Motor neuron (in vitro differentiated cells): ENCODE measurements around the gene CDKN2B. TPM values are rescaled to one million over a fixed set of nuclear protein-coding genes. Genes with fewer than 3 reads are reported as not detected.

Experiments
- ATAC-seq, 8 experiments: fragments of 200-7000 bp; cut with Tn5 transposase; replicated peaks in 6 of 8; 2 replicates each; pipeline ENCODE4 v1.8.0; 2021; ENCODE audit warnings: mild to moderate bottlenecking in 8 of 8, moderate library complexity in 8 of 8
- H3K27ac ChIP-seq, 2 donors: fragments of 250-450 bp; sonication (Bioruptor Pico); 2 replicates each; pipeline ENCODE4 v1.9.0; 2021; ENCODE audit warnings: antibody characterized with exemption in 2 of 2, mild to moderate bottlenecking in 2 of 2, moderate library complexity in 1 of 2
- H3K4me1 ChIP-seq, 2 donors: fragments of 250-450 bp; sonication (Bioruptor Pico); replicated peaks in 1 of 2; 2 replicates each; pipeline ENCODE4 v1.6.1; 2021; ENCODE audit warnings: antibody characterized with exemption in 2 of 2, mild to moderate bottlenecking in 2 of 2, moderate library complexity in 1 of 2
- H3K4me3 ChIP-seq, 5 donors: fragments of 250-450 bp; sonication (Bioruptor Pico); 2 replicates each; pipeline ENCODE4 v1.9.0; 2021; ENCODE audit warnings: antibody characterized with exemption in 5 of 5, mild to moderate bottlenecking in 5 of 5, moderate library complexity in 4 of 5
- WGBS, 10 experiments: fragments of 450-650 bp; shearing (Covaris generic); methylation state at CpG; one replicate each; pipeline ENCODE4 v1.0.0; 2022; 5-methylcytosine and 5-hydroxymethylcytosine counted together
- in situ Hi-C, 9 experiments: fragments of 400-800 bp; cut with MboI; loops; one replicate each; pipeline ENCODE4 v1.15.0; 2021; ENCODE audit warnings: low sequenced_read_pairs in 9 of 9, low pct_unique_long_range_greater_than_20kb in 2 of 9; ENCODE audit not compliant: unreplicated experiment in 9 of 9
- total RNA-seq, 8 experiments: library from RNA; unstranded; fragments of 300-600 nt; gene quantifications; 2 replicates each; pipeline versions ENCODE4 v1.2.3 to v1.2.4, GENCODE V29; 2022

Gene CDKN2B
- total RNA-seq, 8 experiments from 2014 or later, result 3.0 to 45.3 (median 7.5) TPM

GRCh38 chr9:22044583-22044982 lies 35.5 kb upstream of the CDKN2B start:
- ATAC-seq, result no peak
- H3K4me1 ChIP-seq, result no peaks in the 10 kb centered on the region
- no peak overlapping the region for H3K27ac ChIP-seq
- in situ Hi-C loops, result loop anchor here in 1 of 9 experiments (25.0 kb wide), 1 partner anchor 193 kb away; no protein-coding TSS in a partner anchor
- H3K4me3 ChIP-seq, result no peak overlapping the region

GRCh38 chr9:22043928-22044327 lies 34.8 kb upstream of the CDKN2B start:
- in situ Hi-C loops, result loop anchor here in 1 of 9 experiments (25.0 kb wide), 1 partner anchor 193 kb away; no protein-coding TSS in a partner anchor
- 0 to 67% (median 57%) methylated on average over 1 to 3 of the region's 3 CpGs; no CpG with 5 or more reads in 1 of the 10 experiments for WGBS, 10 experiments
- ATAC-seq, result no peak
- H3K27ac ChIP-seq, result no peak overlapping the region
- no peaks in the 10 kb centered on the region for H3K4me1 ChIP-seq
- no peak overlapping the region for H3K4me3 ChIP-seq

- in situ Hi-C loops, result loop anchor here in 1 of 9 experiments (25.0 kb wide), 1 partner anchor 196 kb away; no protein-coding TSS in a partner anchor
- Histone ChIP-seq H3K27ac (no peak overlapping the region), H3K4me1 (no peaks in the 10 kb centered on the region), H3K4me3 (no peak overlapping the region)
- ATAC-seq, result peak in 2 of 8 experiments; percentile 9
- 0 to 100% (median 76%) methylated on average over 1 of the region's 1 CpG; no CpG with 5 or more reads in 2 of the 10 experiments for WGBS, 10 experiments
Observed at GRCh38 chr9:22041775-22042174, 32.7 kb upstream of the CDKN2B start.

GRCh38 chr9:22041344-22041743 lies 32.2 kb upstream of the CDKN2B start:
- no peaks in the 10 kb centered on the region for H3K4me1 ChIP-seq
- in situ Hi-C loops, result loop anchor here in 1 of 9 experiments (25.0 kb wide), 1 partner anchor 196 kb away; no protein-coding TSS in a partner anchor
- 69 to 100% (median 100%) methylated on average over 1 of the region's 1 CpG; no CpG with 5 or more reads in 2 of the 10 experiments for WGBS, 10 experiments

GRCh38 chr9:22040760-22041159 lies 31.7 kb upstream of the CDKN2B start:
- H3K4me1 ChIP-seq, result no peaks in the 10 kb centered on the region
- peak in 2 of 8 experiments; percentile 93 to 96 for ATAC-seq
- WGBS, 10 experiments, result 0 to 100% (median 75%) methylated on average over 1 of the region's 1 CpG; no CpG with 5 or more reads in 3 of the 10 experiments
- no peak overlapping the region for H3K4me3 ChIP-seq
- in situ Hi-C loops, result loop anchor here in 1 of 9 experiments (25.0 kb wide), 1 partner anchor 197 kb away; no protein-coding TSS in a partner anchor
- H3K27ac ChIP-seq, result no peak overlapping the region

More at GRCh38 chr9:22041344-22041743, 32.2 kb upstream of the CDKN2B start:
- Histone ChIP-seq H3K27ac (no peak overlapping the region), H3K4me3 (no peak overlapping the region)
- no peak for ATAC-seq

- Histone ChIP-seq H3K4me1 (no peaks in the 10 kb centered on the region), H3K27ac (no peak overlapping the region), H3K4me3 (no peak overlapping the region)
- ATAC-seq, result no peak
- in situ Hi-C loops, result loop anchor here in 1 of 9 experiments (25.0 kb wide), 1 partner anchor 198 kb away; no protein-coding TSS in a partner anchor
- WGBS, 10 experiments, result 57 to 100% (median 89%) methylated on average over 1 to 3 of the region's 3 CpGs; no CpG with 5 or more reads in 2 of the 10 experiments
Observed at GRCh38 chr9:22039258-22039657, 30.2 kb upstream of the CDKN2B start.

- in situ Hi-C loops, result loop anchor here in 1 of 9 experiments (25.0 kb wide), 1 partner anchor 199 kb away; no protein-coding TSS in a partner anchor
- WGBS, 10 experiments, result 0 to 83% (median 37%) methylated on average over 2 of the region's 2 CpGs
- peak in 1 of 8 experiments; percentile 11 for ATAC-seq
Observed at GRCh38 chr9:22037954-22038690, 29.0 kb upstream of the CDKN2B start.

GRCh38 chr9:22036866-22037626 lies 27.9 kb upstream of the CDKN2B start:
- no peak for ATAC-seq
- H3K4me3 ChIP-seq, result no peak overlapping the region
- no peaks in the 10 kb centered on the region for H3K4me1 ChIP-seq
- WGBS, 10 experiments, result 67 to 100% (median 92%) methylated on average over 2 to 4 of the region's 4 CpGs; no CpG with 5 or more reads in 2 of the 10 experiments
- in situ Hi-C loops, result loop anchor here in 1 of 9 experiments (25.0 kb wide), 1 partner anchor 200 kb away; no protein-coding TSS in a partner anchor
- no peak overlapping the region for H3K27ac ChIP-seq

More at GRCh38 chr9:22037954-22038690, 29.0 kb upstream of the CDKN2B start:
- H3K27ac ChIP-seq, result no peak overlapping the region
- H3K4me1 ChIP-seq, result no peaks in the 10 kb centered on the region
- H3K4me3 ChIP-seq, result no peak overlapping the region

GRCh38 chr9:22035591-22036011 lies 26.5 kb upstream of the CDKN2B start:
- Histone ChIP-seq H3K27ac (no peak overlapping the region), H3K4me1 (no peaks in the 10 kb centered on the region), H3K4me3 (no peak overlapping the region)
- 75 to 100% (median 86%) methylated on average over 1 to 2 of the region's 2 CpGs; no CpG with 5 or more reads in 1 of the 10 experiments for WGBS, 10 experiments
- in situ Hi-C loops, result loop anchor here in 1 of 9 experiments (25.0 kb wide), 1 partner anchor 202 kb away; no protein-coding TSS in a partner anchor
- ATAC-seq, result no peak

- H3K4me1 ChIP-seq, result peaks cover 0 to 3% of the 10 kb centered on the region in 2 donors
- H3K4me3 ChIP-seq, result no peak overlapping the region
- H3K27ac ChIP-seq, result no peak overlapping the region
- in situ Hi-C loops, result loop anchor here in 1 of 9 experiments (25.0 kb wide), 1 partner anchor 204 kb away; no protein-coding TSS in a partner anchor
- no peak for ATAC-seq
- WGBS, 10 experiments, result 17 to 100% (median 83%) methylated on average over 2 to 7 of the region's 8 CpGs; no CpG with 5 or more reads in 1 of the 10 experiments
Observed at GRCh38 chr9:22033012-22033630, 24.0 kb upstream of the CDKN2B start.

GRCh38 chr9:22031655-22032411 lies 22.7 kb upstream of the CDKN2B start:
- no peak for ATAC-seq
- H3K27ac ChIP-seq, result no peak overlapping the region
- 72 to 97% (median 91%) methylated on average over 2 to 4 of the region's 4 CpGs for WGBS, 10 experiments
- no peak overlapping the region for H3K4me3 ChIP-seq
- in situ Hi-C loops, result loop anchor here in 1 of 9 experiments (25.0 kb wide), 1 partner anchor 205 kb away; no protein-coding TSS in a partner anchor
- H3K4me1 ChIP-seq, result peaks cover 0 to 3% of the 10 kb centered on the region in 2 donors
